NCI-H345 (cell line): ENCODE data around the gene UQCR10.

Experiments used
- DNase-seq: peaks from one replicate; lab custom pipeline; 2025; lab: John Stamatoyannopoulos, UW

Gene UQCR10

DNA sequence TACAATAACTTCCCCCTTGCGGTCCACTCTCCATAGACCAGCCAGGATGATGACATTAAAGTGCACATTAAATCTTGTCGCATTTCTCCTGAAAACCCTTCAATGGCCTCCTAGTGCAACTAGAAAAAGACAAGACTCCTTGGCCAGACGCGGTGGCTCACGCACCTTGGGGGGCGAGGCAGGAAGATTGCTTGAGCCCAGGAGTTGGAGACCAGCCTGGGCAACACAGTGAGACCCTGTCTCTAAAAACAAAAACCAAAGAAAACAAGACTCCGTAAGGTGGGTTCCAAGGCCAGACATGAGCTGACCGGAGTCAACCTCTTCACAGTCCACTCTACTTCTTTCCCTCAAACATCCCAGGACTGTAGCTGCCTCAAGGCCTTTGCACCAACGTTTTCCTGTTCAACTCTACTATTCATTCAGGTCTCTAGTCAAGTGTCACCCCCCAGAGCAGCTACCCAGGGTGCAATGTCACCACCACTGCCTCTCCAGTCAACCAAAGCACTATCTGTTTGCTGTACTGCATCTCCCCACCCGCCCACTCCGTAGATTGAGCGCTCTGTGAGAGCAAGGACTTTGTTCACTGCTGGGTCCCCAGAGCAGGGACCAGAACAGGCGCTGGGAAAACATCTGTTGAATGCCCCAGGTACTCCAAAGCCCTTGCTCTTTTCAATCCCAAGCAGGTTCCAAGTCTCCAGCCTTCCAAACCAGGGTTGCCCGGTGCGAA lies 1.1 kb upstream of the UQCR10 start:
- peak; percentile 12 for DNase-seq

GRCh38 chr22:29766632-29767170 lies 468 bp upstream of the UQCR10 start, which contains the start of gene ZMAT5:
Gene ZMAT5 (minus strand): TSS chr22:29767007. CDS start chr22:29748544, 18,463 bp downstream.
- peak; percentile 94 for DNase-seq

DNA sequence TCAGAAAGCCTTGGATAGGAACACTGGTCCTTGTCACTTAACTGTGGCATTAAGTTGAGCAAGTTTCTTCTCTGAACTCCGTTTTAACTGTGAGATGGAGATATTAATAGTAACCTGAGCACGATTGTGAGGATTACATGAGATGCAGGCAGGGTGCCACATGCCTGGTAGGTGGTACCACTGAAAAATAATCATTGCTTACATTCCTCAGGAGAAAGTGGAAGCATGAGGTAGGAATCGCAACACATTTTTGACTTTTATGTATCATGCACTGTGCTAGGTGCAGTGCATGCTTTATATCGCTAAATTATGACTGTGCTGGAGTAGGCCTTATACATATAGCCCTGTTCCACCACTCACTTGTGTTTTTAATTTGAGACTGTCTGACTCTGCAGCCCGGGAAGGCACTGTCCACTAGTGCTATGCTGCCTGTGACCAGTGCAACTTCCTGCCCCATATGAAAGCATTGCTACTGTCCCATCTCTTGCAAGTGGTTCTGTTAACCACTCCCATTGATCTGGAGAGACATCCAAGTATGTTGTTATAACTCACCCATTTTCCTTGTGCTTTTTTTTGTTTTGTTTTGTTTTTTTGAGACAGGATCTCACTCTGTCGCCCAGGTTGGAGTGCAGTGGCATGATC lies 1.0 kb downstream of the UQCR10 start:
- DNase-seq: no peak

- no peak for DNase-seq
These were observed 2.7 kb downstream of the UQCR10 start for GRCh38 chr22:29769723-29770321.

GRCh38 chr22:29772170-29772641 lies 5.0 kb downstream of the UQCR10 start:
- DNase-seq: no peak

- DNase-seq: no peak
These were observed 6.1 kb downstream of the UQCR10 start for GRCh38 chr22:29773233-29773632.

DNA sequence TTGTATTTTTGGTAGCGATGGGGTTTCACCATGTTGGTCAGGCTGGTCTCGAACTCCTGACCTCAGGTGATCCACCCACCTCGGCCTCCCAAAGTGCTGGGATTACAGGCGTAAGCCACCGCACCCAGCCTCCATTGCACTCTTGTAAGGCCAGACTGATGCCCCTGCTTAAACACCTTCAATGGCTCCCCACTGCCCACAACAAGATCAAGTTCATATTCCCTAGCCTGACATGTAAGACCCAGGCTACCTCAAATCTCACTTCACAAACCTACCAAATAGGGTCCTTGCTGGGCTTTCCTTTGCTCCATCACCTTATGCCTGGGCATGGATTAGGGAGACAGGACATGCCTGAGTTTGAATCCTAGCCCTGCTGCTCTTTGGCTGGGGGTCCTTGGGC lies 13.1 kb downstream of the UQCR10 start:
- no peak for DNase-seq

DNA sequence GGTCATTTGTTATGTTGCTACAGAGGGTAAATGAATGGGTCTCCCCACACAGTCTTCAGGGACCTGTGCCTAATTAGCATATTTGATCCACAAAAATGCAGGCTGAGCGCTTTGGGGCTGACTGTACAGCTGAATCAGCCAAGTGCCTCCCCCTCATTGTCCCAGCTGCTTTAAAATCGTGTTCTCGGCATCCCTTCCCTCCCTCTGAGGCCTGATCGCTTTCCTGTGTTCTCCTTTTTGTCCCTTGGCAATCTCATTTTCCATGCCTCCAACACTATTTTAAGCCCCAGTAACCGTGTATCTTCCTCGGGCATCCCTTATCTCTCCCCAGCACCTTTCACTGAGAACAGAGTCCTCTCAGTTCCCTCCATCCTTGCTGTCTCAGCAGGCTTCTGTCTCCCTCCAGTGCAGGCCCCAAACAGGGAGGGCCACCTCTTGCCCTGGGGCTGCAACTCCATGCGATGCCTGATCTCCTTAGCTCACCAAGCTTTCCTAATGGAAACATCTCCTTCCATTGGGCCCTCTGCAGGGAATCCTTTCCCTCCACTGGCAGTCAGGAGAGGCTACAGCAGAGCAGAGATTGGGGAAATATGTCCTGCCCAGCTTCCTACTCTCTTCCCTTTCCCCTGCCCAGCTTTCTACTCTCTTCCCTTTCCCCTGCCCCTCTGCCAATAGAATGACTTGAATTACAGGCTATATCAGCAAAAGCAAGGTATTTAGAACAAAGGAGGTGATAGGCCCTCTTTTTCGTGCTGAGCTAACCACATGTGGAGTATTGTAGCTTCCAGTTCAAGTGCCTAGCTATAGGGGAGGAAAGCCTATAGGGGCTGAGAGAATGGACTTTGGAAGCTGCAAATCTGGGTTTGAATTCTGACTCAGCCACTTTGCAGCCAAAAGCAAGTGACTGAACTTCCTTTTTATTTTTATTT lies 13.8 kb downstream of the UQCR10 start:
- DNase-seq: no peak

DNA sequence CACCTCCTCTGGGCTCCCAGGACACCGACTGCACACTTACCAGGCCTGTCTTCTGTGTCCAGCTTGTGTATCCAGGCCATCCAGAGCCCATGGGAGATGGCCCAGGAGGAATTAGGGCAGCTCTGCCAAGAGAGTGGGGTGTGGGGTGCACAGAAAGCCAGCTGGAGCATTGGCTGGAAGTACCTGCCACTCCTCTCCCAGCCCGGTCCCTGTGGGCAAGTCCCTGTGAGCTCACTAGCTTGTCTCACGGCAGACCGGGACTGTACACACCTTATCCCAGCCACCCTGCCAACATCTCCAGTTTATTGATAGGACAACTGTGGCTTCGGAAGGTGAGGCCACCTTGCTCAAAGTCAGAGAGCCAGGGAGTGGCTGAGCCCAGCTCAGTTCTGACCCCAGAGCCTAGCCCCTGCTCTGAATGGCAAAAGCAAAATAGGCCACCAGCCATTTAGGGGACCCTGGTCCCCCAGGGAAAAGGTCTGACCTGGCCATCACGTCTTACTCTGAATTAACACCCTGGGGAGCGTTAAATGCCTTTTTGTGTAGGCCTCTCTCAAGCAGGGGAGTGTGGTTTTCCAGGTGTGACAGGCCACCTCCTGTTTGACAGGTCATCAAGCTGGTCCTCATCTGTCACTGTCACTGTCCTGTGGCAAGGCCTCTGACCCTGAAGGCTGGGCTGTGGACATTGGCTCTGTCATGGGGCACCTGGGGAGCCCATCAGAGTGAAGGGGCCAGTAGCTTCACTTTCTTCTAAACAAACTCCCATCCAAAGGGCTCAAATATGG lies 15.1 kb downstream of the UQCR10 start:
- no peak for DNase-seq

DNA sequence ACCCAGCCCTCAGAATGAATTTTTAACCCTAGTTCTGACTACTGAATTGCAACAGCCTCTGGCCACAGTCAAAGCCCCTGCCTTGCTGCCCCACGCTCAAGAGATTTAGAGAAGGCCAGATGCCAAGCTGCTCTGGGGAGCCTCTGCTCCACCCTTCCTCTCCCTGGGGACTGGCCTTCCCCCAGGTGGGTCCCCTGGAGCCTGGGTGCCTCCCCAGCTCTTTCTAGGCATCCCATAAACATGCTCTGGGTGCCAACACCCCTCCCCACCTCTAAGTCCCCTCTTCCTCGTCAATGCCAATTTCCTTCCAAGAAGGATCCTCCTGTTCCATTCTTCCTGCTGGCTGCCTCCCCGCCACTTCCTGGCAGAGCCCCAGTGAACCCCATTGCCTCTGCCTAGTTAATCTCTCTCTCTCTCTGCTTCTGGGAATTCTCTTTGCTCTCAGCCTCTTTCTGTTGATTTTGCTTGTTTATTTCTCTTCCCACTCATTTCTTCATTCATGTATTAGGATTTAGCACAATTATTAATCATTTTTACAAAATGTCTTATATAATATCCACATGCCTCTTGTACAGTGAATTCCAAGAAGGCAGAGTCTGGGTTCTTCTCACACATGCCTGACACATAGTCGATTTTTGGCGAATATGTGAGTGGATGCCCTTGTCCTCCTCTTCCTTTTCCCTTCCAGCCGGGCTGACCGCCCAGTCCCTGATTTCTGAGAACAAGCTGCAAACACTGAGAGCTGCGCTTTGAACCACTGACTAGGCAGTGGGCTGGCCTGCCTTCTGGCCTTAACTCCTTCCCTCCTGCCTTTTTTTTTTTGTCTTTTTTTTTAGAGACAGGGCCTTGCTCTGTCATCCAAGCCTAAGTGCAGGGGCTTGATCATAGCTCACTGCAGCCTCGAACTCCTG lies 17.5 kb downstream of the UQCR10 start:
- DNase-seq: no peak

DNA sequence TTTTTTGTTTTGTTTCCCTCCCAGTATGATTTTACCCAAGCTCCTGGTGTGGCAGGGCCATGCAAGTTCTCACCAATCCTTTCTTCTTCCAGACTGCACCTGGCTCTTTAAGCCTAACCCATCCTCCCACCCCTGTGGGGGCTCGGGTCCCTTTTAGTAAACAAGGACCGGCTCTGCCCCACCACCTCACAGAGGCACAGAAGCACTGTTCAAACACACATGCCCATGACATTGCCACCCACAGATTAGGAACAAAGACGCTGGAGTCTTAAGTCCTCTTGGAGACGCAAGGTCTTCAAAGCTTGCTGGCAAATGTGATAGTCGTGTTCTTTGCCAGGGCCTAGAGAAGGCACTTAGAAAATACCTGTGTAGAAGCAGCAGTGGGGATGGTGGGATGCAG lies 18.9 kb downstream of the UQCR10 start:
- no peak for DNase-seq

DNA sequence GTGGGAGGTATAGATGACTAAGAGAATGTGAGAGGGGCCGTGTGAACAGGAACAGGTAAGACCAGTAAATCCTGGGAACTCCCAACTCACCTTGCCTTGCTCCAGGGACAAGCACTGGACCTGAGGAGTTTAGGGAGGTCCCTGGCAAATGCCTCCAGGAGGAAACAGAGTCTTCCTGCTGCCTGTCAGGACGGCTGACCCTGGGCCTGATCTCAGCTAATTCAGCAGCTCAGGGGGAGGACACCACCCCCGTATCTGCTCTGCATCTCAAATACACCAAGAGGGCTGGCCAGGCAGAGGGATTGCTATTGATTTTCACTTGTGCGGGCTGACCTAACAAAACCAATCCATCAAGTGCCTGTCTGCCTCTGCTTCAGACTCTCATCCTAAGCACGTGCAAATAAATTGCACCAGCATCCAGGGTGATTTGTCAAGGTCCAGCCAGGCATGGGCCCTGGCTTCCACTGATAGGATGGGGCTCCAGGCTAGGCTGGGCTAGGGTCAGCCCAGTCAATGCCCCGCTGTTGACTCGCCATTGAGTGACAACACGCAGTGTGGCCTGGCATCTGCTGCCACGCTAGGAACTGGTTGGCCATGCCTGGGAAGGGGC lies 20.3 kb downstream of the UQCR10 start:
- DNase-seq: no peak

- no peak for DNase-seq
These were observed 21.4 kb downstream of the UQCR10 start for GRCh38 chr22:29788339-29789279.

DNA sequence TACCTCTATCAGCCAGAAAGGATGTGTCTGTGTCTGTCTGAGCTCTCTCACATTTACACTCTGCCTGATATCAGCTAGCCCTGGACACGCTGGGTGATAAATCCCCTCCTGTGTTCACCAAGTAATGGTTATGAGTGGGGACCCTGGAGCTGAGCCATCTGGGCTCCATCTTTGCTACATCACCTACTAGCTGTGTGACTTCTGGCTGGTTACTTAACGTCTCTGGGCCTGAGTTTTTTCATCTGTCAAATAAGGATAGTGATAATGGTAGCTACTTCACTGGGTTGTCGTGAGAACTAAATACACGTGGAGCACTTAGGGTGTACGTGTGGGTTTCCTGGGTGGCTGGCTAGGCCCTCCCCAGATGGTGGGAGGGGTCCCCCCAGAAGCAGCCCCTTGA lies 22.9 kb downstream of the UQCR10 start:
- DNase-seq: no peak

GRCh38 chr22:29793396-29793795 lies 26.2 kb downstream of the UQCR10 start:
- DNase-seq: no peak

DNA sequence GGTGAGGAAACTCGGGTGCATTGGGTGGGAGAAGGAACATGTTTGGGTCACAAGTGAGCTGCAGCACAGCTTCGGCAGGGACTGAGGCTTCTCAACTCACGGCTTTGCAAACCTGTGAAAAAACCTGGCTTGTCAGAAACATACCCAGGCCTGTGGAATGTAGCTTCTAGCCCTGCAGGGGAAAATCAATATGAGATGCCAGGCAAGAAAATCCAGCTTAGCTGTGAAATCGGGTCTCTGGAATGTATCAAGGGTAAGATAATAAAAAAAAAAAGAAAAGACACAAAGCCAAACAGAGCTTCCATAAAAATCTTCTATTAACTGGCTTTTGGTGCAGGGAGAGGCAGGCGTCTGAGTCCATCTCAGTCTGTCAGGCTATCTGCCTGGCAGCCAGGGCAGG lies 28.5 kb downstream of the UQCR10 start:
- DNase-seq: no peak

DNA sequence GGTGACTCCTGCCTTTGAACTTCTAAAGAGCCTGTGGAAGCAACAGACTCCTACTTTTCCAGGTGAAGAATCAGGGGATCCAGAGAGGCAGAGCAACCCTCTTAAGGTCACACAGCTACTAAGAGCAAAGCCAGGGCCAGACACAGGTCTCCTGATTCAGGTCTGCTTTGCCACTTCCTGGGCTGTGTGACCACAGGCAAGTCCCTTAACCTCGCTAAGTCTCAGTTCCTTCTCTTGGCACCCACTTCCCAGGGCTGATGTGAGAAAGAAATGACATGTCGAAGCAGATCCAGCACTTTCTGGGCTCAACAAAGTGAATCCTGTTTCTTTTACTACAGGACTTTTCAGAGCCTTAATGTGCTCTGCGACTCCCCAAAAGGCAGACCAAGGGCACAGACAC lies 30.2 kb downstream of the UQCR10 start:
- DNase-seq: no peak

DNA sequence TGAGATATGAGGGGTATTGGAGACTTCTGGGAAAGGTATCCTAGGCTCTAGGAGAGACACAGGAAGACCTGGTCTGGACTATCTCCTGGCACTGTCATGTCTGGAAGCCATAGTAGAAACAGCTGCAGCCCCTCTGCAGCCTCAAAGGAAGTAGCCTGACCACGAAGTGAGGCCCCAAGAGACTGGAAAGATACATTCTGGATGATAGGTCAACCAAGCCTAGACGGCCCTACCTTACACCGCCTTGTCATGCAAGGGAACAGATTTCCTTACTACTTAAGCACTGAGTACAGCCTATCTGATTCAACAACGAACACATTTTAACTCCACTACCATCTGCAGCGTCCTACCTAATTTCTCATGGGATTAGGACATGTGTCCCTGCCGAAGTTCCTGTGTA lies 31.1 kb downstream of the UQCR10 start:
- no peak for DNase-seq
